Activated effector memory CD4-positive, alpha-beta T cell treated with anti-CD3 and anti-CD28 coated beads, Interleukin-2, amount 50 U/mL, for 16 hours (primary cell): ENCODE results near the gene ZNF177.
"Not testable (repeated sequence)": the region's sequence is repeated elsewhere in the genome, so short reads cannot be mapped to it uniquely, and the experiment has no call there.

ENCODE experiments used
- DNase-seq: peaks from one replicate; pipeline ENCODE4 v3.0.0-alpha.2; 2020

ZNF177 gene

GRCh38 chr19:9362905-9363304, at the start of gene ZNF177:
ZNF177 (plus strand) TSS chr19:9363013; CDS start chr19:9378312, 15,299 bp downstream.
- DNase-seq = no peak

GRCh38 chr19:9313756-9314155, 49.1 kb upstream of the ZNF177 start:
- DNase-seq = no peak

- no peak for DNase-seq
Observed at GRCh38 chr19:9321338-9321737, 41.5 kb upstream of the ZNF177 start.

- DNase-seq = not testable (repeated sequence)
Observed at GRCh38 chr19:9321756-9322155, 41.1 kb upstream of the ZNF177 start.

GRCh38 chr19:9322201-9322600, 40.6 kb upstream of the ZNF177 start:
- not testable (repeated sequence) for DNase-seq

- no peak for DNase-seq
Observed at GRCh38 chr19:9323557-9323918, 39.3 kb upstream of the ZNF177 start.

- DNase-seq = peak; percentile 99
Observed at GRCh38 chr19:9323919-9324583, 38.8 kb upstream of the ZNF177 start, which contains the start of gene ZNF559. ZNF559 (plus strand) TSS chr19:9324179; CDS start chr19:9338550, 14,371 bp downstream.

- no peak for DNase-seq
Observed at GRCh38 chr19:9324584-9324962, 38.2 kb upstream of the ZNF177 start.

- DNase-seq = no peak
Observed at GRCh38 chr19:9329999-9330398, 32.8 kb upstream of the ZNF177 start.

GRCh38 chr19:9342610-9343304, 20.1 kb upstream of the ZNF177 start:
- no peak for DNase-seq

- DNase-seq = no peak
Observed at GRCh38 chr19:9345005-9345404, 17.8 kb upstream of the ZNF177 start.

- DNase-seq = no peak
Observed at GRCh38 chr19:9348253-9348652, 14.6 kb upstream of the ZNF177 start.

- DNase-seq = no peak
Observed at GRCh38 chr19:9348671-9349070, 14.1 kb upstream of the ZNF177 start.

GRCh38 chr19:9352505-9352904, 10.3 kb upstream of the ZNF177 start:
- no peak for DNase-seq

GRCh38 chr19:9353011-9353410, 9.8 kb upstream of the ZNF177 start:
- DNase-seq = no peak

GRCh38 chr19:9354651-9355050, 8.2 kb upstream of the ZNF177 start:
- no peak for DNase-seq

- no peak for DNase-seq
Observed at GRCh38 chr19:9370738-9371619, 8.2 kb downstream of the ZNF177 start.

- DNase-seq = no peak
Observed at GRCh38 chr19:9381361-9381785, 18.6 kb downstream of the ZNF177 start.

GRCh38 chr19:9406798-9407352, 44.1 kb downstream of the ZNF177 start:
- DNase-seq = peak; percentile 76

- DNase-seq = no peak
Observed at GRCh38 chr19:9407827-9408226, 45.0 kb downstream of the ZNF177 start.

GRCh38 chr19:9413240-9413954, 50.6 kb downstream of the ZNF177 start:
- no peak for DNase-seq

GRCh38 chr19:9427941-9428340, 65.1 kb downstream of the ZNF177 start:
- DNase-seq = no peak

- no peak for DNase-seq
Observed at GRCh38 chr19:9430444-9430843, 67.6 kb downstream of the ZNF177 start.
